HEK293 (cell line): Measurements from ENCODE around the gene ZFYVE19.

ENCODE experiments used
- CTCF ChIA-PET: fragments of 350-600 bp; formaldehyde crosslinking; extraction: SDS; loops from one replicate; lab custom pipeline; 2021; ENCODE audit warnings: antibody characterized with exemption; lab: Yijun Ruan, JAX
- POLR2A ChIA-PET: fragments of 300-600 bp; formaldehyde crosslinking; extraction: SDS; loops from one replicate; lab custom pipeline; 2020; ENCODE audit warnings: antibody characterized with exemption, inconsistent platforms; lab: Yijun Ruan, JAX
- H3K27ac ChIP-seq: fragments of 200-500 bp; sonication (Bioruptor generic); 2 replicates; pipeline ENCODE4 v1.5.1; 2014; ENCODE audit warnings: low read depth, low read length, control low read depth, inconsistent platforms; ENCODE audit errors: extremely low read depth
- H3K36me3 ChIP-seq, 2 experiments: fragments of 200-500 bp in 1 of 2; sonication (Bioruptor generic) in 1 of 2; 1 replicate in 1 of 2; 2 replicates in 1 of 2; pipeline ENCODE4 v1.5.1; 2014 to 2017; ENCODE audit warnings: inconsistent platforms in 2 of 2, low read length in 2 of 2; ENCODE audit not compliant: control insufficient read depth in 2 of 2, insufficient read depth in 1 of 2
- H3K4me1 ChIP-seq: fragments of 200-500 bp; sonication (Bioruptor generic); 2 replicates; pipeline ENCODE4 v1.5.1; 2014; ENCODE audit warnings: mild to moderate bottlenecking, low read length, inconsistent platforms; ENCODE audit not compliant: control insufficient read depth, insufficient read depth
- H3K4me3 ChIP-seq: 2 replicates; pipeline ENCODE4 v1.5.1; 2011; ENCODE audit warnings: low read depth, mild to moderate bottlenecking, control low read depth, low read length, moderate library complexity
- H3K9me3 ChIP-seq: fragments of 200-500 bp; sonication (Bioruptor generic); 2 replicates; pipeline ENCODE4 v1.5.1; 2014; ENCODE audit warnings: low read depth, low read length, inconsistent platforms; ENCODE audit not compliant: control insufficient read depth, insufficient read depth
- BCL6B ChIP-seq: fragments of 450-650 bp; formaldehyde crosslinking; IDR thresholded peaks from 2 replicates; pipeline ENCODE4 v1.5.1; 2017; ENCODE audit warnings: missing biosample characterization, missing genetic modification characterization
- KLF9 ChIP-seq: fragments of 450-650 bp; formaldehyde crosslinking; IDR thresholded peaks from 2 replicates; pipeline ENCODE4 v1.5.1; 2016; ENCODE audit warnings: missing biosample characterization, missing genetic modification characterization, low read depth
- TRIM28 ChIP-seq: IDR thresholded peaks from 2 replicates; pipeline ENCODE4 v1.6.1; 2011; ENCODE audit warnings: low read length, control low read depth, borderline replicate concordance
- ZEB2 ChIP-seq: fragments of 450-650 bp; formaldehyde crosslinking; IDR thresholded peaks from 2 replicates; pipeline ENCODE4 v1.5.1; 2016; ENCODE audit warnings: missing biosample characterization, missing genetic modification characterization
- ZFHX2 ChIP-seq: fragments of 450-650 bp; formaldehyde crosslinking; conservative IDR thresholded peaks from 2 replicates; pipeline ENCODE4 v1.5.1; 2016; ENCODE audit warnings: missing biosample characterization, missing genetic modification characterization
- ZNF157 ChIP-seq: fragments of 450-650 bp; formaldehyde crosslinking; IDR thresholded peaks from 2 replicates; pipeline ENCODE4 v1.5.1; 2016; ENCODE audit warnings: missing biosample characterization, missing genetic modification characterization
- ZNF23 ChIP-seq: fragments of 450-650 bp; formaldehyde crosslinking; IDR thresholded peaks from 2 replicates; pipeline ENCODE4 v1.5.1; 2016; ENCODE audit warnings: missing biosample characterization, missing genetic modification characterization, borderline replicate concordance
- ZNF341 ChIP-seq: fragments of 450-650 bp; formaldehyde crosslinking; IDR thresholded peaks from 2 replicates; pipeline ENCODE4; 2016; ENCODE audit warnings: low read depth, missing biosample characterization, missing genetic modification characterization
- ZNF514 ChIP-seq: fragments of 450-650 bp; formaldehyde crosslinking; IDR thresholded peaks from 2 replicates; pipeline ENCODE4 v1.5.1; 2016; ENCODE audit warnings: missing biosample characterization, missing genetic modification characterization
- ZNF521 ChIP-seq: fragments of 450-650 bp; formaldehyde crosslinking; IDR thresholded peaks from 2 replicates; pipeline ENCODE4 v1.5.1; 2017; ENCODE audit warnings: missing biosample characterization, mild to moderate bottlenecking, missing genetic modification characterization
- ZNF571 ChIP-seq: fragments of 450-650 bp; formaldehyde crosslinking; IDR thresholded peaks from 2 replicates; pipeline ENCODE4 v1.5.0; 2017; ENCODE audit warnings: missing biosample characterization, missing genetic modification characterization
- ZNF596 ChIP-seq: fragments of 450-650 bp; IDR thresholded peaks from 2 replicates; pipeline ENCODE4 v1.5.0; 2018; ENCODE audit warnings: missing biosample characterization, mild to moderate bottlenecking, missing genetic modification characterization, moderate library complexity
- ZNF654 ChIP-seq: fragments of 450-650 bp; formaldehyde crosslinking; IDR thresholded peaks from 2 replicates; pipeline ENCODE4 v1.5.1; 2016; ENCODE audit warnings: low read depth, missing biosample characterization, missing genetic modification characterization
- ZNF670 ChIP-seq: fragments of 450-650 bp; formaldehyde crosslinking; IDR thresholded peaks from 2 replicates; pipeline ENCODE4 v1.5.1; 2016; ENCODE audit warnings: missing biosample characterization, missing genetic modification characterization, low read depth
- ZSCAN30 ChIP-seq: fragments of 450-650 bp; IDR thresholded peaks from 2 replicates; pipeline ENCODE4 v1.5.1; 2018; ENCODE audit warnings: missing biosample characterization, mild to moderate bottlenecking, missing genetic modification characterization, moderate library complexity
- TF ChIP-seq, protein P1 (sequence below): fragments of 450-650 bp; formaldehyde crosslinking; IDR thresholded peaks from 2 replicates; pipeline ENCODE4 v1.5.1; 2016; ENCODE audit warnings: missing biosample characterization, missing genetic modification characterization
- TF ChIP-seq, protein P2 (sequence below): fragments of 450-650 bp; formaldehyde crosslinking; IDR thresholded peaks from 2 replicates; pipeline ENCODE4 v1.5.1; 2016; ENCODE audit warnings: missing biosample characterization, missing genetic modification characterization
- TF ChIP-seq, protein P3 (sequence below): fragments of 450-650 bp; formaldehyde crosslinking; IDR thresholded peaks from 2 replicates; pipeline ENCODE4 v1.5.1; 2016; ENCODE audit warnings: missing biosample characterization, missing genetic modification characterization

ZFYVE19 gene

GRCh38 chr15:40858706-40859105 lies 51.8 kb downstream of the ZFYVE19 start:
- ChIA-PET POLR2A (interaction anchor here (1.0 to 3.8 kb wide), 7 partner anchors 11 to 164 kb away, joined by 3 to 49 read pairs (median 6); partner anchors contain the start of genes RAD51, RHOV, SPINT1 and VPS18), CTCF (interaction anchor here (0.5 to 7.7 kb wide), 31 partner anchors 10 to 649 kb away, joined by 3 to 187 read pairs (median 4); partner anchors contain the start of genes PPP1R14D, SPINT1, VPS18 and ZFYVE19)
- H3K4me3 ChIP-seq = no peak overlapping the region
- TF ChIP-seq ZNF23 (no peak), BCL6B (tag by site-specific recombination) (no peak), ZNF514 (tag by site-specific recombination) (no peak), ZNF596 (no peak)
- TF ChIP-seq, protein P1, sequence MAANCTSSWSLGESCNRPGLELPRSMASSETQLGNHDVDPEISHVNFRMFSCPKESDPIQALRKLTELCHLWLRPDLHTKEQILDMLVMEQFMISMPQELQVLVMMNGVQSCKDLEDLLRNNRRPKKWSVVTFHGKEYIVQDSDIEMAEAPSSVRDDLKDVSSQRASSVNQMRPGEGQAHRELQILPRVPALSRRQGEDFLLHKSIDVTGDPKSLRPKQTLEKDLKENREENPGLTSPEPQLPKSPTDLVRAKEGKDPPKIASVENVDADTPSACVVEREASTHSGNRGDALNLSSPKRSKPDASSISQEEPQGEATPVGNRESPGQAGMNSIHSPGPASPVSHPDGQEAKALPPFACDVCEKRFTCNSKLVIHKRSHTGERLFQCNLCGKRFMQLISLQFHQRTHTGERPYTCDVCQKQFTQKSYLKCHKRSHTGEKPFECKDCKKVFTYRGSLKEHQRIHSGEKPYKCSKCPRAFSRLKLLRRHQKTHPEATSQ = no peak
- TF ChIP-seq, all 188 proteins: peak for 0
- peaks cover 0 to 26% of the 10 kb centered on the region in 2 experiments; a peak in 1 of 3 replicates for H3K36me3 ChIP-seq
- H3K4me1 ChIP-seq = no peaks in the 10 kb centered on the region
- H3K9me3 ChIP-seq = no peaks in the 10 kb centered on the region
- no peak overlapping the region for H3K27ac ChIP-seq

DNA sequence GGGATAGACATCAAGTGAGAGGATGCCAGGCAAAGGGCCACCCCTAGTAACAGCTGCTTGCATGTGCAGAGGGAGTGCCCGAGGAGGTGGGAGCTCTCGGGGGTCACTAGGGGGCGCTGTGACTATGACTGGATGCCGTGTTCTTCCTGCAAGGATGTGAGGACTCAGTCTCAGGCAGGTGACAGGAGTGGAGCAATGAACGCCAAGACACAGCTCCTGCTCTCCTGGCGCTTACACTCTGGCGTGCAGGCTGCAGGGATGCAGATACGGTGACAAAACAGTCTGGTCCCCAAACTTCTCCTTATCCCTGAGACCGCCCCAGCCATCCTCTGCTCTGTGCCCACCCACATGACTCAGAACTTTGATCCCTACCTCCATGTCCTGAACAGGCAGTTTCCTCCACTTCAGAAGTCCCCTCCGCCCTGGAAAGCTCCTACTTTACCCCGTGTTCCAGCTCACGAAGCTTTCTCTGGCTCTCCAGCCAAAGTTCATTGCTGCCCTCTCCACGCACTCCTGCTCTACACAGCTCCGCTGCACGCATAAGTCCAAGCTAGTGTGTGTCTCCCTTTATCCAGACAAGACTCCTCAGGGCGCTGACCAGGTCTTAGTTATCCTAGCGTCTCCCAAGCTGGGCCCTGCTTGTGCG lies 52.4 kb downstream of the ZFYVE19 start:
- Histone ChIP-seq H3K27ac (no peak overlapping the region), H3K4me1 (no peaks in the 10 kb centered on the region), H3K4me3 (no peak overlapping the region), H3K9me3 (no peaks in the 10 kb centered on the region), H3K36me3 (peaks cover 0 to 21% of the 10 kb centered on the region in 2 experiments; a peak in 1 of 3 replicates)
- CTCF ChIA-PET = interaction anchor here (0.6 to 7.7 kb wide), 24 partner anchors 11 to 331 kb away, joined by 3 to 187 read pairs (median 4); partner anchors contain the start of genes PPP1R14D, SPINT1, VPS18 and ZFYVE19
- POLR2A ChIA-PET = interaction anchor here (1.0 to 3.8 kb wide), 5 partner anchors 12 to 165 kb away, joined by 3 to 49 read pairs (median 6); partner anchors contain the start of genes RAD51, RHOV and VPS18
- peak; percentile 38 for TF ChIP-seq ZNF341 (tag by site-specific recombination)
- TF ChIP-seq ZNF654 = peak; percentile 55
- 0 out of 2 replicates have a peak, but pooled peaks have one; percentile 23 for TF ChIP-seq ZFHX2 (tag by site-specific recombination)
- TF ChIP-seq TRIM28 = peak; percentile 26; the same call in 1 of the 2 replicates
- no peak for TF ChIP-seq ZNF670 (tag by site-specific recombination)
- TF ChIP-seq ZSCAN30 = 0 out of 2 replicates have a peak, but pooled peaks have one; percentile 24
- TF ChIP-seq ZEB2 = 0 out of 2 replicates have a peak, but pooled peaks have one; percentile 17
- TF ChIP-seq ZNF571 = no peak
- TF ChIP-seq, protein P2, sequence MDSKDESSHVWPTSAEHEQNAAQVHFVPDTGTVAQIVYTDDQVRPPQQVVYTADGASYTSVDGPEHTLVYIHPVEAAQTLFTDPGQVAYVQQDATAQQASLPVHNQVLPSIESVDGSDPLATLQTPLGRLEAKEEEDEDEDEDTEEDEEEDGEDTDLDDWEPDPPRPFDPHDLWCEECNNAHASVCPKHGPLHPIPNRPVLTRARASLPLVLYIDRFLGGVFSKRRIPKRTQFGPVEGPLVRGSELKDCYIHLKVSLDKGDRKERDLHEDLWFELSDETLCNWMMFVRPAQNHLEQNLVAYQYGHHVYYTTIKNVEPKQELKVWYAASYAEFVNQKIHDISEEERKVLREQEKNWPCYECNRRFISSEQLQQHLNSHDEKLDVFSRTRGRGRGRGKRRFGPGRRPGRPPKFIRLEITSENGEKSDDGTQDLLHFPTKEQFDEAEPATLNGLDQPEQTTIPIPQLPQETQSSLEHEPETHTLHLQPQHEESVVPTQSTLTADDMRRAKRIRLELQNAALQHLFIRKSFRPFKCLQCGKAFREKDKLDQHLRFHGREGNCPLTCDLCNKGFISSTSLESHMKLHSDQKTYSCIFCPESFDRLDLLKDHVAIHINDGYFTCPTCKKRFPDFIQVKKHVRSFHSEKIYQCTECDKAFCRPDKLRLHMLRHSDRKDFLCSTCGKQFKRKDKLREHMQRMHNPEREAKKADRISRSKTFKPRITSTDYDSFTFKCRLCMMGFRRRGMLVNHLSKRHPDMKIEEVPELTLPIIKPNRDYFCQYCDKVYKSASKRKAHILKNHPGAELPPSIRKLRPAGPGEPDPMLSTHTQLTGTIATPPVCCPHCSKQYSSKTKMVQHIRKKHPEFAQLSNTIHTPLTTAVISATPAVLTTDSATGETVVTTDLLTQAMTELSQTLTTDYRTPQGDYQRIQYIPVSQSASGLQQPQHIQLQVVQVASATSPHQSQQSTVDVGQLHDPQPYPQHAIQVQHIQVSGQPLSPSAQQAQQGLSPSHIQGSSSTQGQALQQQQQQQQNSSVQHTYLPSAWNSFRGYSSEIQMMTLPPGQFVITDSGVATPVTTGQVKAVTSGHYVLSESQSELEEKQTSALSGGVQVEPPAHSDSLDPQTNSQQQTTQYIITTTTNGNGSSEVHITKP (tag by site-specific recombination) = peak; percentile 23; the same call in 1 of the 2 replicates
- TF ChIP-seq ZNF521 (tag by site-specific recombination) = no peak
- 0 out of 2 replicates have a peak, but pooled peaks have one; percentile 16 for TF ChIP-seq KLF9
- TF ChIP-seq ZNF157 (tag by site-specific recombination) = no peak
- TF ChIP-seq, protein P3, sequence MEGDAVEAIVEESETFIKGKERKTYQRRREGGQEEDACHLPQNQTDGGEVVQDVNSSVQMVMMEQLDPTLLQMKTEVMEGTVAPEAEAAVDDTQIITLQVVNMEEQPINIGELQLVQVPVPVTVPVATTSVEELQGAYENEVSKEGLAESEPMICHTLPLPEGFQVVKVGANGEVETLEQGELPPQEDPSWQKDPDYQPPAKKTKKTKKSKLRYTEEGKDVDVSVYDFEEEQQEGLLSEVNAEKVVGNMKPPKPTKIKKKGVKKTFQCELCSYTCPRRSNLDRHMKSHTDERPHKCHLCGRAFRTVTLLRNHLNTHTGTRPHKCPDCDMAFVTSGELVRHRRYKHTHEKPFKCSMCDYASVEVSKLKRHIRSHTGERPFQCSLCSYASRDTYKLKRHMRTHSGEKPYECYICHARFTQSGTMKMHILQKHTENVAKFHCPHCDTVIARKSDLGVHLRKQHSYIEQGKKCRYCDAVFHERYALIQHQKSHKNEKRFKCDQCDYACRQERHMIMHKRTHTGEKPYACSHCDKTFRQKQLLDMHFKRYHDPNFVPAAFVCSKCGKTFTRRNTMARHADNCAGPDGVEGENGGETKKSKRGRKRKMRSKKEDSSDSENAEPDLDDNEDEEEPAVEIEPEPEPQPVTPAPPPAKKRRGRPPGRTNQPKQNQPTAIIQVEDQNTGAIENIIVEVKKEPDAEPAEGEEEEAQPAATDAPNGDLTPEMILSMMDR (tag by site-specific recombination) = peak; percentile 74; the same call in 1 of the 2 replicates
